IMR-90 (cell line): ENCODE data around the gene KLF11. TPM values are rescaled to one million over a fixed set of nuclear protein-coding genes. Genes with fewer than 3 reads are reported as not detected.

ENCODE experiments used
- ATAC-seq: fragments of 200-7000 bp; cut with Tn5 transposase; 2 replicates; pipeline ENCODE4 v1.9.1; 2020; ENCODE audit warnings: low read depth, mild to moderate bottlenecking, moderate library complexity
- BruUV-seq: library from RNA; stranded (reverse); fragments of 400-500 nt; replicated peaks from 2 replicates; lab custom pipeline; 2021; lab: Mats Ljungman, UMichigan
- CTCF ChIA-PET: fragments of 300-600 bp; formaldehyde crosslinking; extraction: SDS; loops from one replicate; lab custom pipeline; 2021; ENCODE audit warnings: antibody characterized with exemption; lab: Yijun Ruan, JAX
- POLR2A ChIA-PET: fragments of 300-600 bp; sonication (Branson Sonifier 250); formaldehyde crosslinking; loops from one replicate; lab custom pipeline; 2022; ENCODE audit warnings: antibody characterized with exemption; ENCODE audit not compliant: unreplicated experiment; lab: Charles Lee
- DNase-seq: peaks from one replicate; pipeline ENCODE4 v3.0.0; 2013
- H2AFZ ChIP-seq: replicated peaks from 2 replicates; pipeline ENCODE3; 2013; ENCODE audit warnings: low read length, mild to moderate bottlenecking; ENCODE audit not compliant: poor library complexity
- H2AK5ac ChIP-seq: 2 replicates; pipeline ENCODE4 v1.6.1; 2013; ENCODE audit warnings: low read depth, low read length, inconsistent platforms
- H2AK9ac ChIP-seq: replicated peaks from 2 replicates; pipeline ENCODE3; 2013; ENCODE audit warnings: mild to moderate bottlenecking, low read depth, low read length, moderate library complexity; ENCODE audit not compliant: poor library complexity
- H2BK120ac ChIP-seq: 2 replicates; pipeline ENCODE4 v1.6.1; 2013; ENCODE audit warnings: low read depth, low read length, inconsistent platforms
- H2BK15ac ChIP-seq: 3 replicates; pipeline ENCODE4 v1.6.1; 2013; ENCODE audit warnings: low read depth, low read length, inconsistent platforms
- H2BK20ac ChIP-seq: 2 replicates; pipeline ENCODE4 v1.6.1; 2013; ENCODE audit warnings: low read depth, mild to moderate bottlenecking, inconsistent platforms, low read length, moderate library complexity
- H2BK5ac ChIP-seq: 2 replicates; pipeline ENCODE4 v1.6.1; 2013; ENCODE audit warnings: mild to moderate bottlenecking, low read depth, low read length, inconsistent platforms; ENCODE audit not compliant: poor library complexity, severe bottlenecking
- H3K14ac ChIP-seq: replicated peaks from 2 replicates; pipeline ENCODE4 v1.6.1; 2013; ENCODE audit warnings: low read depth, low read length, inconsistent platforms
- H3K18ac ChIP-seq: 2 replicates; pipeline ENCODE4 v1.6.1; 2013; ENCODE audit warnings: low read depth, low read length, control low read depth
- H3K23ac ChIP-seq: 2 replicates; pipeline ENCODE4 v1.6.1; 2013; ENCODE audit warnings: low read depth, low read length, inconsistent platforms
- H3K27ac ChIP-seq: 2 replicates; pipeline ENCODE4 v1.5.1; 2013; ENCODE audit warnings: mild to moderate bottlenecking, control low read depth, low read length; ENCODE audit not compliant: insufficient read depth
- H3K27me3 ChIP-seq: 2 replicates; pipeline ENCODE4 v1.6.1; 2013; ENCODE audit warnings: low read length; ENCODE audit not compliant: control insufficient read depth, insufficient read depth
- H3K36me3 ChIP-seq: 2 replicates; pipeline ENCODE4 v1.6.1; 2013; ENCODE audit warnings: low read length, mixed read lengths; ENCODE audit not compliant: control insufficient read depth, insufficient read depth
- H3K4ac ChIP-seq: 2 replicates; pipeline ENCODE4 v1.6.1; 2013; ENCODE audit warnings: low read depth, low read length, inconsistent platforms
- H3K4me1 ChIP-seq: 2 replicates; pipeline ENCODE4 v1.6.1; 2013; ENCODE audit warnings: low read length, mixed read lengths; ENCODE audit not compliant: control insufficient read depth, insufficient read depth
- H3K4me2 ChIP-seq: 2 replicates; pipeline ENCODE4 v1.6.1; 2013; ENCODE audit warnings: low read depth, mild to moderate bottlenecking, control low read depth, low read length, moderate library complexity
- H3K4me3 ChIP-seq: 2 replicates; pipeline ENCODE4 v1.5.1; 2013; ENCODE audit warnings: low read depth, mild to moderate bottlenecking, control low read depth, low read length, moderate library complexity; ENCODE audit not compliant: insufficient read depth
- H3K56ac ChIP-seq: 2 replicates; pipeline ENCODE4 v1.6.1; 2013; ENCODE audit warnings: low read length, inconsistent platforms; ENCODE audit not compliant: insufficient read depth; ENCODE audit errors: extremely low read depth
- H3K79me1 ChIP-seq, 2 experiments: 2 replicates each; pipeline ENCODE4 v1.6.1; 2013; ENCODE audit warnings: low read length in 2 of 2, inconsistent platforms in 1 of 2, low read depth in 1 of 2
- H3K9ac ChIP-seq: 2 replicates; pipeline ENCODE4 v1.6.1; 2013; ENCODE audit warnings: low read depth, low read length, control low read depth
- H3K9me1 ChIP-seq: 2 replicates; pipeline ENCODE4 v1.6.1; 2013; ENCODE audit warnings: low read length, inconsistent platforms; ENCODE audit not compliant: insufficient read depth
- H3K9me3 ChIP-seq: 2 replicates; pipeline ENCODE4 v1.6.1; 2013; ENCODE audit warnings: low read length; ENCODE audit not compliant: control insufficient read depth, insufficient read depth
- H4K20me1 ChIP-seq: 2 replicates; pipeline ENCODE4 v1.6.1; 2013; ENCODE audit warnings: low read length, inconsistent platforms; ENCODE audit not compliant: insufficient read depth
- H4K5ac ChIP-seq: 2 replicates; pipeline ENCODE4 v1.6.1; 2013; ENCODE audit warnings: mild to moderate bottlenecking, low read depth, low read length, control low read depth
- H4K8ac ChIP-seq, 2 experiments: 2 replicates each; pipeline ENCODE4 v1.6.1; 2013; ENCODE audit warnings: low read depth in 2 of 2, low read length in 2 of 2, control low read depth in 1 of 2, inconsistent platforms in 1 of 2
- H4K91ac ChIP-seq: 2 replicates; pipeline ENCODE4 v1.6.1; 2013; ENCODE audit warnings: low read depth, low read length, inconsistent platforms; ENCODE audit not compliant: insufficient read depth
- CHD1 ChIP-seq: IDR thresholded peaks from 2 replicates; pipeline ENCODE4 v1.6.1; 2012; ENCODE audit warnings: low read depth, low read length, improper control_type of control experiment
- FOS ChIP-seq: fragments of 150-350 bp; IDR thresholded peaks from 2 replicates; pipeline ENCODE4 v1.6.1; 2016; ENCODE audit warnings: low read depth, low read length
- MAZ ChIP-seq: IDR thresholded peaks from 2 replicates; pipeline ENCODE4 v1.6.1; 2012; ENCODE audit warnings: low read depth, mild to moderate bottlenecking, low read length, improper control_type of control experiment, moderate library complexity, borderline replicate concordance
- MXI1 ChIP-seq: IDR thresholded peaks from 2 replicates; pipeline ENCODE4 v1.6.1; 2012; ENCODE audit warnings: low read depth, mild to moderate bottlenecking, low read length, moderate library complexity, borderline replicate concordance
- USF2 ChIP-seq: fragments of 150-350 bp; IDR thresholded peaks from 2 replicates; pipeline ENCODE4 v1.6.1; 2017; ENCODE audit warnings: mild to moderate bottlenecking, antibody characterized with exemption, low read length, low read depth
- WGBS, 2 experiments: methylation state at CpG; one replicate each; pipeline versions ENCODE4 v1.1.5 to v1.1.7; 2013; ENCODE audit warnings: missing lambda C conversion rate in 2 of 2; ENCODE audit not compliant: insufficient read length in 1 of 2; ENCODE audit errors: extremely low coverage in 2 of 2; 5-methylcytosine and 5-hydroxymethylcytosine counted together
- dilution Hi-C: fragments of 300-500 bp; cut with HindIII; formaldehyde crosslinking; loops from one replicate; pipeline ENCODE4 v1.14.3; 2018; ENCODE audit warnings: low sequenced_read_pairs; ENCODE audit not compliant: unreplicated experiment
- in situ Hi-C: fragments of 300-500 bp; cut with MboI; formaldehyde crosslinking; loops from 3 replicates; pipeline ENCODE4 v1.14.3; 2019; ENCODE audit warnings: low sequenced_read_pairs, inconsistent platforms, mixed read lengths
- intact Hi-C: fragments of 100-400 bp; cut with micrococcal nuclease; formaldehyde crosslinking; loops from 2 replicates; pipeline ENCODE4 v1.10.0; 2022
- polyA plus RNA-seq, 3 experiments: library from polyadenylated mRNA; depleted of rRNA; stranded (reverse); fragments of >200 nt; gene quantifications; 2 replicates each; pipeline ENCODE4 v1.2.3, GENCODE V29; 2012; ENCODE audit warnings: low replicate concordance in 1 of 3
- total RNA-seq: library from RNA; depleted of rRNA; stranded (reverse); fragments of >200 nt; gene quantifications from 2 replicates; pipeline ENCODE4 v1.2.3, GENCODE V29; 2012

Gene KLF11
- total and polyA plus RNA-seq, 2 of the 4 experiments (the other 2 are of a cell fraction), result 2.0 to 2.4 TPM

- H3K9ac ChIP-seq, result no peak overlapping the region
- no peak overlapping the region for H2BK120ac ChIP-seq
- no peak overlapping the region for H4K91ac ChIP-seq
- H2AFZ ChIP-seq, result no peak overlapping the region
- no peak overlapping the region for H3K4ac ChIP-seq
- H3K14ac ChIP-seq, result no peak overlapping the region
- H2BK15ac ChIP-seq, result no peak overlapping the region
- H3K27me3 ChIP-seq, result peaks cover 29% of the 10 kb centered on the region
- DNase-seq, result no peak
- no peak overlapping the region for H2BK5ac ChIP-seq
- no peaks in the 10 kb centered on the region for H3K79me1 ChIP-seq
- CTCF ChIA-PET, result interaction anchor here (0.6 to 3.1 kb wide), 9 partner anchors 11 to 1961 kb away, joined by 3 to 29 read pairs (median 5); no protein-coding TSS in a partner anchor
- H2AK9ac ChIP-seq, result no peak overlapping the region
- intact Hi-C loops, result loop anchor here (10.0 kb wide), 1 partner anchor 333 kb away; no protein-coding TSS in a partner anchor
- H4K8ac ChIP-seq, result no peak overlapping the region
- H3K23ac ChIP-seq, result no peak overlapping the region
- H3K4me1 ChIP-seq, result no peaks in the 10 kb centered on the region
- peaks cover 3% of the 10 kb centered on the region; the same call in 1 of the 2 replicates for H4K20me1 ChIP-seq
- H3K18ac ChIP-seq, result no peak overlapping the region
- no peak for ATAC-seq
- H3K9me1 ChIP-seq, result no peaks in the 10 kb centered on the region
- H3K4me3 ChIP-seq, result no peak overlapping the region
- POLR2A ChIA-PET, result no interaction called here
- no peak for TF ChIP-seq USF2
- no peak for TF ChIP-seq MXI1
- TF ChIP-seq CHD1, result no peak
- TF ChIP-seq MAZ, result no peak
- no peak for TF ChIP-seq FOS
- dilution Hi-C loops, result no loop called here
- H2BK20ac ChIP-seq, result no peak overlapping the region
- no peak overlapping the region for H3K56ac ChIP-seq
- WGBS, 2 experiments, result 93% methylated on average over 3 of the region's 7 CpGs; no CpG with 5 or more reads in 1 of the 2 experiments
- H4K5ac ChIP-seq, result no peak overlapping the region
- no peak overlapping the region for H3K27ac ChIP-seq
- in situ Hi-C loops, result loop anchor here (10.0 kb wide), 1 partner anchor 593 kb away; no protein-coding TSS in a partner anchor
- no peaks in the 10 kb centered on the region for H3K36me3 ChIP-seq
- peaks cover 2% of the 10 kb centered on the region; the same call in 1 of the 2 replicates for H3K9me3 ChIP-seq
- no TSS peak for BruUV-seq
- no peak overlapping the region for H2AK5ac ChIP-seq
- H3K4me2 ChIP-seq, result no peak overlapping the region
Measured at GRCh38 chr2:10071595-10071994, 28.2 kb downstream of the KLF11 start.
